Activated CD4-positive, alpha-beta T cell treated with anti-CD3 and anti-CD28 coated beads, Interleukin-2, Interleukin-4, amounts not matched to agents 100 ng/mL and 50 ng/mL, durations not matched to agents 16 hours and 8 hours (primary cell): ENCODE data around the gene LPIN1.
A peak's percentile ranks its signal among the peaks of the same experiment; 100 is the strongest.
"Not testable (repeated sequence)": the region's sequence is repeated elsewhere in the genome, so short reads cannot be mapped to it uniquely, and the experiment has no call there.

ENCODE experiments used
- DNase-seq: peaks from one replicate; pipeline ENCODE4 v3.0.0-alpha.2; 2020; ENCODE audit warnings: low spot score

The LPIN1 gene

DNA sequence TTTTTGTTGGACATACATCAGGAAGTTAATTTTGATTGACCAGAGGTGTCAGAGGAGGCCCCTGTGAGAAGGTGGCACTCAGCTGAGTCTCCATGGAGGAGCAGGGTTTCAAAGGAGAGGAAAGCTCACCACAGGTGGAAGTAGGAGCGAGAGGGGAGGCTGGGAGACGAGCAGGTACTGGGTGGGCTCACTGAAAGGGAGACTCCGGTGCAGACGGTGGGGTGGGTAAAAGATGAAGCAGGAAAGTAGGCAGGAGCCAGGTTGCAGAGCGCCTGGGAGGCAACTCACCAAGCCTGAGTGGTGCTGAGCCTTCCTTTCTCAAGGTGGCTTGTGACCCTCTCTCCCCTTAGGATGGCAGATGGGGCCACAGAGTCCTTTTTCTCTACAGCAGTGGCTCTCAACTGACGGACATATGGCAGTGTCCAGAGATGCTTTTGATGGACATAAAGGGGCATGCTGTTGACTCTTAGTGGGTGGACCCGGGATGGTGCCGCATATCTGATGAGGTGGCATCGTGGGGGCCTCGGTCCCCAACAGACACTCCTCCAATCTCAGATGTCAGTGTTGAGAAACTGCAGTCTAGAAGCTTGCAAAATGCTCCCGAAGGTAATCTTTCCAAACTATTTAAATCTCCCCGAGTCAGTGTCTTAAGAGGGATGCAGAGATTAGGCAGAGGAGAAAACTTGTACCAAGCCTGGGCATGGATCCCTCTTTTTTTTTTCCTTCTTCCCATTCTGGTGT is 64.0 kb downstream of the LPIN1 start:
- DNase-seq = no peak

DNA sequence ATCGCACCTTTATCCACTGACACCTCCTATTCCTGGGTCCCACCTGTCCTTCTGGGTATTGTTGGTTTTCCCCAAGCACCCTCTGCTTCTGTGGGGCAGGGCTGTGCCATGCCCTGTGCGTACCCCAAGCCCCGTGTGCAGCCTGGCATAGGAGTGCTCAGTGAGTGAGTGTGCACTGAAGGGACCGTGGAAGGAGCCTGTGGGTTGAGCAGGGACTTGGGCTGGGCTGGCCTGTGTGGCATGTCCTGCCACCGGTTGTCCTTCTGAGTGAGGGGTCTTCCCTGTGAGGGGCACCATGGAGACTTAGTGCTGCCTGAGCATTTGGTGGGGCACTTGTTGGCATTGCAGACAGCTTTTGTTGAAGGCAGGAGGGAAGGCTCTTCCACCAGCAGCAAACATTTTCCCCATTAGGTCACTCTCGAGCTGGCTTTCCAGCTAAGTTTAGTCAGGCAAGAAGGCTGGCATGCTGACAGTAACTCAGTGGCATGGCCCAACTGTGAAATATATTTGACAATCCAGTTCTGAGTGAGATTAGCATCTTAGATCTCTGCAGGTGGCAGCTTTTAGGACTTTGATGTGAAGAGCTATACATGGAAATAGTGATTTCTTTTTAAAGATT is 64.7 kb downstream of the LPIN1 start:
- no peak for DNase-seq

DNA sequence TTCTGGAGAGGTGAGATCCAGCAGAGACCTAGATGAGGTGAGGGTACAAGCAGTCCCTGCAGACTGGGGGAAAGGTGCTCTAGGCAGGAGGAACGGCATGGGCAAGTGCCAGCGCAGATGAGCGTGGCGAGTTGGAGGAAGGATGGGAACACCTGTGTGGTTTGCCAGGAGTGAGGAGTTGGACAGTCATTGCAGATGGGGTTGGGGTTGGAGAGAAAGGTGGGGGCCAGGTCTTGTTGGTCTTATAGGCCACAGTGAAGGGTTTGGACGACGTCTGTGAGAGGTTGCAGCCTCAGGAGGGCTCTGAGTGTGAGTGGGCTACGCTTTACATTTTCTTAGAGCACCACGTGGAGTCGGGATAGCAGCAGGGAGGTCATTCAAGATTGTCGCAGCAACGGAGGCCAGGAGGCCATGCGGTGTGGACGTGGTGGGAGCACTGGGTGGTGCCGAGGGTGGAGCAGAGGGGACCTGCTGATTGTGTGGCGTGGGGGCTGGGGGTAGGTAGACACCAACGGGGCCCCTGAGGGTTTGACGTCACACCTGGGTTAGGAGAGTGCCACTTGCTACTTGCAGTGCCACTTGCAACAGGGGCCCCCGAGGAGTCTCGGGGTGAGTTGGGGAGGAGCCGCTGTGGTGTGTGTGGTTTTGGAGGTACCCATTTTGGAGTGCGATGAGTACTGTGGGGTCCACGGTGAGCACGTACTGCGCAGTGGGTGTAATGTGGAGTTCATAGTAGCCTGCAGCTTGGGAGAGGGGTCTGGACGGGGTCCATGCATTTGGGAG is 66.2 kb downstream of the LPIN1 start:
- DNase-seq = no peak

DNA sequence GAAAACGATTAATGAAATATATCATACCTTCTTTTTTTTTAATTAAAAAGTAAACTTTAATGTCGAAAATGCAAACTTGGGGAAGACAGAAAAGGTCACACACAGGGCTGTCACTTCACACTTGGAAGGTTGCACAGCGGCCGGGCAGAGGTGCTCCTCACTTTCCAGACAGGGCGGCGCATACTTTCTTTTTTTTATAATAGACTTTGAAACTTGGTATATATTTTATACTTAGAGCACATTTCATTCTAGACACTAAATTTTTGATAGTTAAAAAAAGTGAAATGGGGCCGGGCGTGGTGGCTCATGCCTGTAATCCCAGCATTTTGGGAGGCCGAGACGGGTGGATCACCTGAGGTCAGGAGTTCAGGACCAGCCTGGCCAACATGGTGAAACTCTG is 66.9 kb downstream of the LPIN1 start:
- DNase-seq = not testable (repeated sequence)

DNA sequence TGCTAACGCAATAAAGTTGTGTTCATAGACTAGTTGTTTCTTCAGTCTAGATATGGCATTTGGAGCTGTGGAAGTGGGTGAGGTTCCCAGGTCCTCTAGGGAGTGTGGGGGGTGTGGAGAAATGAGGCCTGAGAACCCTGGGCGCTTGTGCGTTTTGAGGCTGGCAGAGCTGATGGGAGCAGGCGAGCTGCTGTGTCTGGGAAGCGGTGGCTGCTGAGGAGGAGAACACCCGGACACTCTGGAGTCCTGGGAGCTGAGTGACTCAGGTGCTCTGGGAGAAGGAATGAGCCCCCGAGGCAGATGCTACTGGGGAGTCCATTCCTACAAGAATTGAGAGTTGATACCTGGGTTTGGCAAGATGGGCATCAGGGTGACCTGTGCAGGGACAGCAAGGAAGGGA is 67.5 kb downstream of the LPIN1 start:
- no peak for DNase-seq

DNA sequence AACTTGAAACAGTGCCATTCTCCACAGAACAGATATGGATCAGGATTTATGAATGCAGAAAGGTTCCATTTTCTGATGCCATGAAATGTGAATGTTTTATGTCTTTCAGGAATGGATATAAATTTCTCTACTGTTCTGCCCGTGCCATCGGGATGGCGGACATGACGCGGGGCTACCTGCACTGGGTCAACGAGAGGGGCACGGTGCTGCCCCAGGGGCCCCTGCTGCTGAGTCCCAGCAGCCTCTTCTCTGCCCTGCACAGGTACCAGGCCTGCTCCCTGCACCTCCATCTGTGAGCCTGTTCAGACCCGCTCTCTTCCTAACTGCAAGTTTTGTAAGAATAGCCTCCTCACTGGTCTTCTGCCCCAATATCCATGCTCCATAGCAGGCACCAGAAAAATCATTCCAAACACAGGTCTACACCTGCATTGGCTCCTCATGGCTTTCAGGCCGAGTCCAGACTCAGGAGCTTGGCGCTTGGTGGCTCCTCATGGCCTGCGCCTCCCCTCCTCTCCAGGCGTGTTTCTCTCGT is 68.6 kb downstream of the LPIN1 start:
- DNase-seq = no peak

DNA sequence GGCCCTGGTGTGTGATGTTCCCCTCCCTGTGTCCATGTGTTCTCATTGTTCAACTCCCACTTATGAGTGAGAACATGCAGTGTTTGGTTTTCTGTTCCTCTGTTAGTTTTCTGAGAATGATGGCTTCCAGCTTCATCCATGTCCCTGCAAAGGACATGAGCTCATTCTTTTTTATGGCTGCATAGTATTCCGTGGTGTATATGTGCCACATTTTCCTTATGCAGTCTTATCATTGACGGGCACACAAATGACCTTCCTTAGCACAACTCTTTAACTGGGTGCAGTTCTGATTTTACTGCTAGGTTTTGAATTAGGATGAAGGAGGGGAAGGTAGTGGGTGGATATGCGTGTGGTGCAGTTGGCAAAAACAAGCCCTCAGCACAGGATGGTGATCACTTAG is 70.5 kb downstream of the LPIN1 start:
- not testable (repeated sequence) for DNase-seq

DNA sequence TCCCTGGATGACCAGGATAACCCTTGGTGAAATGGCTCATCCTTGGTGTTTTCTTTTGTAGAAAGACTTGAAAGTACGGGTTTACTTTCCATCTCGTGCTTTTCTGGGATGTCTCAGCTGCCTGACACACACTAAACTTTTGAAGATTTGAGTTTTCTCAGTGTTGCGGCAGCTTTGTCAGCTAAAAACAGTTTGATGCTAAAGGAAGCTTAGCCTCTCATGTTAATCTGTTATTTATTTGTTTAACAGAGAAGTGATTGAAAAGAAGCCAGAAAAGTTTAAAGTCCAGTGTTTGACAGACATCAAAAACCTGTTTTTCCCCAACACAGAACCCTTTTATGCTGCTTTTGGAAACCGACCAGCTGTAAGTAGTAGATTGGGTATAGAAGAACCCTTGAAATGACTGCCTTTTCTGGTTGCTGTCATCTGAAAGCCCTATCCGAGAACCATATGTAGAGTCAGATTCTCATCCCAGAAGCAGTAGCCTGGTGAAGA is 72.8 kb downstream of the LPIN1 start:
- no peak for DNase-seq

DNA sequence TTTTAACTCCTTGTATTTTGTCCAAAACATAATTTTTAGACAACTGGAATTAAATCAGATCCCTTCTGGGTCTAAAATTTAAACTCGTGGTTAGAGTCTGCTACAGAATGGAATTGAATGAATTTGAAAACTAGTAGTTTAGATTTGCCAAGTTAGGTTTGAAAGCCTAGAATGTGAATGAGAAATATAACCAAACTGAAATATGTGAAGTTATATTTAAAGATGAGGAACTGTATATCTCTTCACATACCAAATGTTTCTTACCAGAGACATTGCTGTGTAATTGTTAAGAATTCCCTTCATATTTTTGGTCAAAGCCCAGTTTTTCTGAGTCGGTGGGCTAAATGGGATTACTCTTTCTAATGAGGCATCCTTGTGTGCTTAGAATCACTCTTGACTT is 74.2 kb downstream of the LPIN1 start:
- no peak for DNase-seq

DNA sequence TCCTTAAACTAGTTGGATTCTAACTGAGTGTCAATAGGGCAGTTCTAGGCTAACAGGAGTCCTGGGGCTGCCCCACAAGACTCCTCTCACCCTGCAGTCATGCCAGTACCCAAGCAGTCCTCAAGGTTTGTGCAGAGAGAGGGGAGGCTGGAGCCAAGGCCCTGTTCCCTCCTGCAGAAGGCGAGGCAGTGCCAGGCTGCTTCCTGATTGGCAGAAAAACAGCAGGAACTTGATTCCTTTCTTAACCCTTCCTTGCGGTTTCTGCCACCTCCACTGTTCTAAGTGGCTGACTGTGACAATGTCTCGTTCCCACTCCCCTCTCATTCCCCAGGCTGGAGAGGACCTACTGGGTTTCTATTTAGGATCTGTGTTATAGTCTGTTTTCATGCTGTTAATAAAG is 75.3 kb downstream of the LPIN1 start:
- DNase-seq = no peak

DNA sequence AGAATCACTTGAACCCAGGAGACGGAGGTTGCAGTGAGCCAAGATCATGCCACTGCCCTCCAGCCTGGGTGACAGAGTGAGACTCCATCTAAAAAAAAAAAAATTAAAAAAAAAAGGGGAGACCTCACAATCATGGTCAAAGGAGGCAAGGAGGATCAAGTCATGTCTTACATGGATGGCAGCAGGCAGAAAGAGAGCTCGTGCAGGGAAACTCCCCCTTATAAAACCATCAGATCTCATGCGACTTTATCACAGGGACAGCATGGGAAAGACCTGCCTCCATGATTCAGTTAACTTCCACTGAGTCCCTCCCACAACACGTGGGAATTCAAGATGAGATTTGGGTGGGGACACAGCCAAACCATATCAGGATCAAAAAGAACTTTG is 75.9 kb downstream of the LPIN1 start:
- not testable (repeated sequence) for DNase-seq

DNA sequence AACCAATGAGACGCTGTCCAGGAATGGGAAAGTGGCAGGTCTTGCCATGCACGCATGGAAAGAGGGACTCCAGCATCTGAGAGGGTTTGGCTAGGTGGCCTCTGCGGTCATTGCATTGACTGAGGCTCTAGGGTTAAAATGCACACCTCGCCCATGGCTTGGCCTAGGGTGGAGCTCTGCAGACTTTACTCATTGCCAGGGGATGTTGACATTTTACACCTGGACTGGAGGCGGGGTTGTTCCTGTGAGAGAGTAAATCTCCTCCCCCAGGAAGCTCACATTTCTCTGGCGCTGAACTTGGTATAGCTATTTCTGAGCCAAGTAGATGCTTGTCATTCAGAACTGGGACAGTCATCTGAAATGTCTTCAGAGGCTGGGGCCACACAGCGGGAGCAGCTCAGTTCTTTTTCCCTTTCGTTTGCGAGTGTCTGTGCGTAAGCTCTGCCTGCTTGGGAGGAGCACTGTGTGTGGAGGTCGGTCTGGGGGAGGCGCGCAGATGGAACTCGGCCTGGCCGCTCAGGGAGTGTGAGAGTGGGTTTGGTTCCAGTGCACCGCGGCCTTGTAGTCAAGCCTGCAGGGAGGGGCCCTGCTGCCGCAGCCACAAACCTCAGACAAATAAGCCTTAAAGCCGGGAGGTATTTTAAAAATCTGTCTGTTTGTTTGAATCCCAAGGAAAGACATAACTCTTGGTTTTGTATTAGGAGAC is 76.5 kb downstream of the LPIN1 start:
- no peak for DNase-seq

DNA sequence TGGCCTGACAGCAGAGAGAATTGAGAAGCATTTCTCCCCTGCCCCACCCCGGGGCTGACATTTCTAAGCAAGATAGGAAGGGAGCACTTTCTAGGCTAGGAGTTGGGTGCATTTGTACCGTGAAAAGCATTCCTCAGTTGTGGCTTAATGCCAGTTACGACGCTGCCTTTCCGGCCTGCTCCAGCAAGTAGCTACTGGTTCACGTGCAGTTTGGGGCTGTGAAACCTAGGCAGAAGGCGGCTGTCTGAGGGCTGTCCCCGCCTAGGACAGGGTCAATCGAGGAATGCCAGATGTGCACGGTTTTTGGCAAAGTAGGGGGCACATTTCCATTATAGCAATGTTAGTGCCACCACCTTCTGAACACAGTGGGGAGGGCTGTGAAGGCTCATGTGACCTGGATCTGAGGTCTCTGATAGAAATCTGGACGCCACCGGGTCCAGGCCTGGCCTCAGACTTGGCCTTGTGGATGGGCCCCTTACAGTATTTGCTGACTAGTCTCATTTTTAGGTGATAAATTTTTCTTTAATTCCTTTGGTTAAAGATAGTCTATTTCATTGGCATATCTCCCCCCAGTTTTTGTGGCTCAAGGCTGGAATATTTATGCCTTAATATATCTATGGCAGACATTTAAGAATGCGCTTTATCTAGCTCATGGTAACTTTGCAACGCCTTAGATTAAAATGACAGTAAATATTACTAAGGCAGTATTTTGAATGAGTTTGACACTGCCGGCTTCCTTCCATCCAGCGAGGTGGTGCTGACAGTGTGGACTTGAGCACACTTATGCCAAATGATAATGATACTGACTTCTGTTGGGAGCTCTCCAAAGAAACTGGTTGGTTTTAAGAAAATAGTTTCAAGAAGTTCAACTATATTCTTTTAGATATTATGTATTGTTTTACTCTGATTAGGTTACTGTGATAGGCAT is 78.7 kb downstream of the LPIN1 start:
- DNase-seq = no peak

DNA sequence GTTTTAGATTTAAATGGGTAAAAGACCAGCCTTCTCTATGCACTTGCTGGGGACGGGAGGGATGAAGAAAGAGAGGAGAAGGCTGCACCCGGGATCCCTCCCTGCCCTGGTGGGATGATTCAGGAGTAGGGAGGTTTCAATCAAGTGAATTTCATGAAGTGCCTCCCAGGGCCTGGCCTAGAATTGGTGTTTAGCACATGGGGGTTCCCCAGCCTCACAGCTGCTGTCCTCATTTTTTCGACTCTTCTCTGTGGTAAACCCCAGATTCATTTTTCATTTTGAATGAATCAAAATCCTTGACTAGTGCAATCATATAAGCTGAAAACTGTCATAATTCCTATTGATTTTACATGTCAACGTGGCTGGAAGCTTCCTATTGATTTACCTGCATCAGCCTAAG is 81.1 kb downstream of the LPIN1 start:
- DNase-seq = peak; percentile 58

DNA sequence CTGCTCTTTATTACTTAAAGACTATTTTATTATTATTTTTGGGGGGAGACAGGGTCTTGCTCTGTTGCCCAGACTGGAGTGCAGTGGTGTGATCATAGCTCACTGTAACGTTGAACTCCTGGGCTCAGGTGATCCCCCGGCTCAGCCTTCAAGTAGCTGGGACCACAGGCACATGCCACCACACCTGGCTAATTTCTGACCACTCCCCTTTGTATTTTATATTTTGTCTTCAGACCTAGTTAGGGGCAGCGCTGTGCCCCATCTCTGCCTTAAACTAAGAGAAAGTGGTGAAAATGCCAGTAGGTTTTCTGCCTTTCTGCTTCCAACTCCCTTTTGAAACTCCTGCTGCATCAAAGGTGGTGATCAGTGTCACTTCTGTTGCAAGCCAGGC is 82.5 kb downstream of the LPIN1 start:
- no peak for DNase-seq

DNA sequence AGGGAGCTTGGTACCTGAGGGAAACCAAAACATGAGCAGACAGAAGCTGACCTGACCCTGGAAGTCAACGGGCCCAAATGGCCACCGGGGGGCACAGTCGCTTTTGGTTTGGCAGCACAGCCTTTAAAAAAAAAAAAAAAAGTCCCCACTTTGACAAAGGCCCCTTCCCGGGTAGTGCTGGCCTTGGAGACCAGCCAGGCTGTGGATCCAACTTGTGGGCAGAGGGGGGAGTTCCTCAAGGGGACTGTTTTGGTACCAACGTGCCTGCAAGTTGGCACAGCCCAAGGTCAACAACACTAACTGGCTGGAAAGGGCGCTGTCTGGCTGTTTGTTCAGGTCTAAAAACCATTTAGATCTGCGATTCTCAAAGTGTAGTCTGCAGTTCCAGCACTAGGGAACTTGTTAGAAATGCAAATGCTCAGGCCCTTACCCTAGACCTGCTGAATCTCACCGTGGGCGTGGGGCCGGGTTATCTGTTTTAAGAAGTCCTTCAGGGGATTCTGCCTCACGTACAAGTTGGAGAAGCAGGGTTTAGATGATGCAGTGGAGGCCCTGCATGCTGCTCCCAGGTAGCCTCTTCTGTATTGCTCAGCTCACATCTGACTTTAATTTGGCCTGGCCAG is 83.0 kb downstream of the LPIN1 start:
- peak; percentile 62 for DNase-seq

DNA sequence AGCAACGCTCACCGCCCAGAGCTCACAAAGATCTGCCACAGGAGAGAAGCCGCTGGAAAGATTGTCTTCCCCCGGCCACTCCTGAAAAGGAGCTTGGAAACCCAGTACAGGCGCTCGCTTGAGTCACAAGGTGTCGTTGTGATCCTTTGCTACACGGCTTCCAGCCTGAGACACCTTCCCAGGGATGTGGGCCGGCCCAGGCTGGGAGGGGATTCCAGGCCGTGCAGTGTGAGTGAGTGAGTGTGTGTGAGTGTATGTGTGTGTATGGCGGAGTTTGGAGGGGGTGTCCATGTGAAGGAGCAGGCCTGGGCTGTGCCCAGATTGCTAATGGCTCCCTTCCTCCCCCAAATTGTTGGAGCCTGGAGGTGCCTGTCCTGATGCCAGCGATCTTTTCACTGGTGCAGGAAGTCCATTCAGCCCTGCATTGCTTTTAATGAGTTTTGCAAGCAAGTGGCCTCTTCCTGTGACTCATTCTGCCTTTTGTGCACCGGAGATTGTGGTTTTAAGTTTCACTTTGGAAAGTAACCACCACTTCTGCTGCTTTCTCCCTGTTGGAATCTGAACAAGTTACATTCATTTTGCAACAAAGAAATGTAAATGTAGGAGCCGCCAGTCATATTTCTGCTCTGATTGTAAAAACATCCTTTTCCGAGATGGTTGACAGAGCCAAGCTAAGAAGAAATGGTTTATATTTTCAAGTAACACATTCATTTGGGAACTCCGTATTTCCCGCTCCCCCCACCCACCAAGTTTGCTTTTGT is 83.7 kb downstream of the LPIN1 start:
- DNase-seq = peak; percentile 93

DNA sequence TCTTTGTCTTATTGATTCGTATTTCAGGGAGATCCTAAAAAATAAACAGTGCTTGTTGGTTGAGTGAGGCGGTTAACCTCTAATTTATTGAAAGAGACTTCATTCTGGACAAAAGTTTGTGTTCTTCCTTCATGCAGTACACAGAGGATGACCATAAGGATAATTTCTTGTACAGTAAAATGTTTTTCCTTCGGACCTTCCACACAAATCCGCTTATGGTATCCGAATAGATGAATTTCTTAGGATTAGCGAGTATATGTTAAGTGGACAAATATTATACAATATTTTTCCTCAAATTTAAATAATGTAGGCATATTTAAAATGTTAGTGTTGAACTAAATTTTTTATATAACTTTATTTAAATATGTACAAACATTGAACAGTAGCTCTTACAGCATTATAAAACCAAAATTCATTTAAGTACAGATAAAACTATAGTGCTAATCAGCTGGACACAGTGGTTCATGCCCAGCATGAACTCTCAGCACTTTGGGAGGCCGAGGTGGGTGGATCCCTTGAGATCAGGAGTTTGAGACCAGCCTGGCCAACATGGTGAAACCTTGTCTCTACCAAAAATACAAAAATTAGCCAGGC is 84.4 kb downstream of the LPIN1 start:
- DNase-seq = no peak

DNA sequence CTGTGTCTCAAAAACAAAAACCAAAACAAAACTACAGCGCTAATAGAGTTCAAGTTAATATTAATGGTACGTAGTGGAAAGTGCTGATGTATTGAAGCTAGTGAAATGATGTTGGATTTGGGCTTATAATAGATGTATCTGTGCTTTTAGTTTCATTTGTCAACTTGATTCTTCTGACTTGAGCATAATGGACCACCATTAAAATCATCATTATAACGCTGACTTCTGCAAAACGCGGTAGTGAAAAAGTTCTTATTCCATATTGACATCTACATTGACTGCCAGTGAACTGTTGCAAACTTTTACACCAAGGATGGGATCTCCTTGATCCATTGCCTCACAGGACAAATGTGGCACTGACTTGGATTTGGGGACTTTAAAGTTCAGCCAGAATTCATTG is 85.0 kb downstream of the LPIN1 start:
- DNase-seq = no peak
